Gastroesophageal sphincter (tissue), 4 donors: Measurements from ENCODE around the gene OR4E2. TPM values are rescaled to one million over a fixed set of nuclear protein-coding genes. Genes with fewer than 3 reads are reported as not detected.

Source experiments
- ATAC-seq: fragments of 150-250 bp; one replicate; pipeline ENCODE4 v1.9.1; 2016; ENCODE audit warnings: mild to moderate bottlenecking, moderate library complexity
- H3K27ac ChIP-seq, 4 donors: fragments of 200-600 bp; sonication (generic) in 3 of 4; 1 replicate in 3 of 4; 2 replicates in 1 of 4; pipeline ENCODE4 v1.5.1; 2016 to 2019
- H3K27me3 ChIP-seq: fragments of 200-600 bp; sonication (generic); one replicate; pipeline ENCODE4 v1.5.1; 2019
- H3K36me3 ChIP-seq, 2 donors: fragments of 200-600 bp; sonication (generic); one replicate each; pipeline ENCODE4 v1.5.1; 2019; ENCODE audit warnings: control low read depth in 1 of 2
- H3K4me1 ChIP-seq, 3 donors: fragments of 200-600 bp; sonication (generic); 1 replicate in 2 of 3; 2 replicates in 1 of 3; pipeline ENCODE4 v1.5.1; 2016 to 2019; ENCODE audit warnings: control low read depth in 2 of 3
- H3K4me3 ChIP-seq, 2 donors: fragments of 200-600 bp; sonication (generic); one replicate each; pipeline ENCODE4 v1.5.1; 2019; ENCODE audit warnings: mild to moderate bottlenecking in 1 of 2, moderate library complexity in 1 of 2
- H3K9me3 ChIP-seq, 3 donors: fragments of 200-600 bp; sonication (generic); one replicate each; pipeline ENCODE4 v1.5.1; 2017 to 2019; ENCODE audit warnings: control low read depth in 2 of 3
- CTCF ChIP-seq, 4 experiments: fragments of 200-600 bp in 2 of 4; fragments of 450-650 bp in 2 of 4; sonication (generic) in 1 of 4; IDR thresholded peaks; one replicate each; pipeline ENCODE4 v1.5.1; 2017 to 2019; ENCODE audit warnings: antibody characterized with exemption in 4 of 4, mild to moderate bottlenecking in 2 of 4, moderate library complexity in 2 of 4
- EP300 ChIP-seq: sonication (generic); formaldehyde crosslinking; IDR thresholded peaks from one replicate; pipeline ENCODE4 v1.6.1; 2017; ENCODE audit warnings: antibody characterized with exemption, mild to moderate bottlenecking
- POLR2A ChIP-seq, 2 donors: fragments of 450-650 bp; IDR thresholded peaks; one replicate each; pipeline ENCODE4 v1.6.1; 2017; ENCODE audit warnings: antibody characterized with exemption in 2 of 2, mild to moderate bottlenecking in 2 of 2, moderate library complexity in 1 of 2
- POLR2AphosphoS5 ChIP-seq: sonication (generic); formaldehyde crosslinking; IDR thresholded peaks from one replicate; pipeline ENCODE4 v1.6.1; 2017; ENCODE audit warnings: antibody characterized with exemption
- WGBS, 2 donors: methylation state at CpG; one replicate each; pipeline ENCODE4 v1.1.5; 2018; ENCODE audit warnings: low coverage in 1 of 2; 5-methylcytosine and 5-hydroxymethylcytosine counted together
- total RNA-seq, 4 donors: library from RNA; depleted of rRNA; stranded (reverse); fragments of >200 nt; gene quantifications; one replicate each; pipeline ENCODE4 v1.1.0, GENCODE V29; 2016

The OR4E2 gene
- total RNA-seq, 4 donors from 2014 or later: not detected

- 67 to 70% methylated on average over 1 of the region's 1 CpG for WGBS, 2 donors
- Histone ChIP-seq H3K36me3 (no peaks in the 10 kb centered on the region), H3K27me3 (no peaks in the 10 kb centered on the region), H3K9me3 (no peaks in the 10 kb centered on the region), H3K4me3 (no peak overlapping the region), H3K4me1 (no peaks in the 10 kb centered on the region), H3K27ac (no peak overlapping the region)
- no peak for ATAC-seq
- no peak for TF ChIP-seq POLR2A (IDR thresholded peaks at IDR 0.05)
- no peak for TF ChIP-seq CTCF (IDR thresholded peaks at IDR 0.05)
- TF ChIP-seq EP300: no peak
- no peak for TF ChIP-seq POLR2AphosphoS5
Measured at GRCh38 chr14:21652209-21652808, 1.3 kb upstream of the OR4E2 start.

- H3K9me3 ChIP-seq: no peaks in the 10 kb centered on the region
- no peak for ATAC-seq
- H3K4me3 ChIP-seq: no peak overlapping the region
- TF ChIP-seq POLR2A (IDR thresholded peaks at IDR 0.05) (no peak), EP300 (no peak), CTCF (IDR thresholded peaks at IDR 0.05) (no peak), POLR2AphosphoS5 (no peak)
- H3K27ac ChIP-seq: no peak overlapping the region
- no peaks in the 10 kb centered on the region for H3K36me3 ChIP-seq
- H3K4me1 ChIP-seq: no peaks in the 10 kb centered on the region
- 85 to 100% methylated on average over 2 to 4 of the region's 5 CpGs for WGBS, 2 donors
- H3K27me3 ChIP-seq: no peaks in the 10 kb centered on the region
Measured at GRCh38 chr14:21654215-21654614, 580 bp downstream of the OR4E2 start.

DNA sequence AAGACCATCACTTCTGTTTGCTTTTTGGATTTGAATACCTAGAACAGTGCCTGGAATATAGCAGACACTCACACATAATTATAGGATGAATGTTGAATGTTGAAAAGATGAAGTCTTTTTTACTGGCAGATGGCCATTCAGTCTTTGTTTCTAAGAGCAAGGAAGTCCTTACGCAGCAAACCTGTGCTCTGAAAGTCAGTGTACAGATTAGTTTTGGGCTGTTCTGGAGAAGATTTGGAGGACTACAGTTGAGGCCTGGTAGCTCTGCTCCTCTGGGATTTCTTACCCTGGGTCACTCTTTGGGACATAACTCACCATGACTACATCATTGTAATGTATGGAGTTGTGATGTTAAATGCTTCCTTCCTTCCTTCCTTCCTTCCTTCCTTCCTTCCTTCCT is 3.3 kb downstream of the OR4E2 start:
- no peak for ATAC-seq
- H3K4me3 ChIP-seq: no peak overlapping the region
- TF ChIP-seq POLR2A (IDR thresholded peaks at IDR 0.05) (no peak), CTCF (IDR thresholded peaks at IDR 0.05) (no peak), POLR2AphosphoS5 (no peak), EP300 (no peak)
- no peak overlapping the region for H3K27ac ChIP-seq
- H3K27me3 ChIP-seq: peaks cover 8% of the 10 kb centered on the region
- no peaks in the 10 kb centered on the region for H3K36me3 ChIP-seq
- whole genome bisulfite sequencing, 2 donors: 71 to 82% methylated on average over 1 of the region's 1 CpG
- H3K9me3 ChIP-seq: no peaks in the 10 kb centered on the region
- H3K4me1 ChIP-seq: no peaks in the 10 kb centered on the region

- Histone ChIP-seq H3K27ac (no peak overlapping the region), H3K9me3 (no peaks in the 10 kb centered on the region), H3K27me3 (no peaks in the 10 kb centered on the region), H3K36me3 (no peaks in the 10 kb centered on the region), H3K4me1 (no peaks in the 10 kb centered on the region), H3K4me3 (no peak overlapping the region)
- TF ChIP-seq EP300 (no peak), POLR2A (IDR thresholded peaks at IDR 0.05) (no peak), CTCF (IDR thresholded peaks at IDR 0.05) (no peak), POLR2AphosphoS5 (no peak)
- ATAC-seq: no peak
- 74 to 80% methylated on average over 3 of the region's 3 CpGs for WGBS, 2 donors
Measured at GRCh38 chr14:21668377-21668776, 14.7 kb downstream of the OR4E2 start.

- no peak overlapping the region for H3K4me3 ChIP-seq
- no peaks in the 10 kb centered on the region for H3K9me3 ChIP-seq
- H3K27ac ChIP-seq: no peak overlapping the region
- H3K36me3 ChIP-seq: no peaks in the 10 kb centered on the region
- H3K4me1 ChIP-seq: no peaks in the 10 kb centered on the region
- ATAC-seq: no peak
- TF ChIP-seq POLR2A (IDR thresholded peaks at IDR 0.05): no peak
- no peak for TF ChIP-seq CTCF (IDR thresholded peaks at IDR 0.05)
- no peak for TF ChIP-seq EP300
- TF ChIP-seq POLR2AphosphoS5: no peak
- no peaks in the 10 kb centered on the region for H3K27me3 ChIP-seq
Measured at GRCh38 chr14:21669284-21669683, 15.6 kb downstream of the OR4E2 start.
